Skin of body (tissue), 2 donors: ENCODE data around the gene ZC3H18. TPM values are rescaled to one million over a fixed set of nuclear protein-coding genes. Genes with fewer than 3 reads are reported as not detected.
"Not testable (repeated sequence)": the region's sequence is repeated elsewhere in the genome, so short reads cannot be mapped to it uniquely, and the experiment has no call there.

Experiments used
- DNase-seq: peaks from one replicate; lab custom pipeline; 2025; lab: John Stamatoyannopoulos, UW
- total RNA-seq: library from RNA; depleted of rRNA; stranded (reverse); fragments of >200 nt; gene quantifications from one replicate; pipeline ENCODE4 v1.2.3, GENCODE V29; 2014

ZC3H18 gene
- total RNA-seq, 1 donor from 2014 or later = 13.6 TPM

GRCh38 chr16:88653101-88653500 lies 82.9 kb downstream of the ZC3H18 start:
- DNase-seq = no peak

GRCh38 chr16:88653596-88654362 lies 83.6 kb downstream of the ZC3H18 start:
- no peak for DNase-seq

GRCh38 chr16:88654363-88655052 lies 84.3 kb downstream of the ZC3H18 start:
- no peak for DNase-seq

- no peak for DNase-seq
Measured at GRCh38 chr16:88655053-88655732, 85.0 kb downstream of the ZC3H18 start.

GRCh38 chr16:88655733-88656281 lies 85.6 kb downstream of the ZC3H18 start:
- DNase-seq = no peak

- DNase-seq = no peak
Measured at GRCh38 chr16:88656291-88656980, 86.2 kb downstream of the ZC3H18 start.

- no peak for DNase-seq
Measured at GRCh38 chr16:88657371-88657770, 87.2 kb downstream of the ZC3H18 start.

GRCh38 chr16:88658714-88659113 lies 88.5 kb downstream of the ZC3H18 start:
- DNase-seq = no peak

GRCh38 chr16:88659160-88659559 lies 89.0 kb downstream of the ZC3H18 start:
- no peak for DNase-seq

GRCh38 chr16:88661468-88661867 lies 91.3 kb downstream of the ZC3H18 start:
- no peak for DNase-seq

- DNase-seq = no peak
Measured at GRCh38 chr16:88662222-88662842, 92.1 kb downstream of the ZC3H18 start.

GRCh38 chr16:88662843-88663606 lies 92.8 kb downstream of the ZC3H18 start, which contains the start of gene MVD:
Gene MVD, minus strand, starts transcription at chr16:88663091. Its CDS starts 11 bp downstream, at chr16:88663080.
- peak; percentile 98 for DNase-seq

- DNase-seq = peak; percentile 40
Measured at GRCh38 chr16:88665148-88665547, 94.9 kb downstream of the ZC3H18 start.

GRCh38 chr16:88665570-88665969 lies 95.4 kb downstream of the ZC3H18 start:
- DNase-seq = no peak

GRCh38 chr16:88667461-88667860 lies 97.3 kb downstream of the ZC3H18 start:
- no peak for DNase-seq

GRCh38 chr16:88669493-88669892 lies 99.3 kb downstream of the ZC3H18 start:
- DNase-seq = not testable (repeated sequence)

- no peak for DNase-seq
Measured at GRCh38 chr16:88669980-88670379, 99.8 kb downstream of the ZC3H18 start.

- no peak for DNase-seq
Measured at GRCh38 chr16:88671806-88672205, 101.6 kb downstream of the ZC3H18 start.

GRCh38 chr16:88672776-88673175 lies 102.6 kb downstream of the ZC3H18 start:
- no peak for DNase-seq
